IMR-90 (cell line): Measurements from ENCODE around the gene MRGPRF. TPM values are rescaled to one million over a fixed set of nuclear protein-coding genes. Genes with fewer than 3 reads are reported as not detected.

Source experiments
- ATAC-seq: fragments of 200-7000 bp; cut with Tn5 transposase; 2 replicates; pipeline ENCODE4 v1.9.1; 2020; ENCODE audit warnings: low read depth, mild to moderate bottlenecking, moderate library complexity
- BruUV-seq: library from RNA; stranded (reverse); fragments of 400-500 nt; replicated peaks from 2 replicates; lab custom pipeline; 2021; lab: Mats Ljungman, UMichigan
- CTCF ChIA-PET: fragments of 300-600 bp; formaldehyde crosslinking; extraction: SDS; loops from one replicate; lab custom pipeline; 2021; ENCODE audit warnings: antibody characterized with exemption; lab: Yijun Ruan, JAX
- POLR2A ChIA-PET: fragments of 300-600 bp; sonication (Branson Sonifier 250); formaldehyde crosslinking; loops from one replicate; lab custom pipeline; 2022; ENCODE audit warnings: antibody characterized with exemption; ENCODE audit not compliant: unreplicated experiment; lab: Charles Lee
- DNase-seq: peaks from one replicate; pipeline ENCODE4 v3.0.0; 2013
- H2AFZ ChIP-seq: replicated peaks from 2 replicates; pipeline ENCODE3; 2013; ENCODE audit warnings: low read length, mild to moderate bottlenecking; ENCODE audit not compliant: poor library complexity
- H2AK5ac ChIP-seq: 2 replicates; pipeline ENCODE4 v1.6.1; 2013; ENCODE audit warnings: low read depth, low read length, inconsistent platforms
- H2AK9ac ChIP-seq: replicated peaks from 2 replicates; pipeline ENCODE3; 2013; ENCODE audit warnings: mild to moderate bottlenecking, low read depth, low read length, moderate library complexity; ENCODE audit not compliant: poor library complexity
- H2BK120ac ChIP-seq: 2 replicates; pipeline ENCODE4 v1.6.1; 2013; ENCODE audit warnings: low read depth, low read length, inconsistent platforms
- H2BK15ac ChIP-seq: 3 replicates; pipeline ENCODE4 v1.6.1; 2013; ENCODE audit warnings: low read depth, low read length, inconsistent platforms
- H2BK20ac ChIP-seq: 2 replicates; pipeline ENCODE4 v1.6.1; 2013; ENCODE audit warnings: low read depth, mild to moderate bottlenecking, inconsistent platforms, low read length, moderate library complexity
- H2BK5ac ChIP-seq: 2 replicates; pipeline ENCODE4 v1.6.1; 2013; ENCODE audit warnings: mild to moderate bottlenecking, low read depth, low read length, inconsistent platforms; ENCODE audit not compliant: poor library complexity, severe bottlenecking
- H3K14ac ChIP-seq: replicated peaks from 2 replicates; pipeline ENCODE4 v1.6.1; 2013; ENCODE audit warnings: low read depth, low read length, inconsistent platforms
- H3K18ac ChIP-seq: 2 replicates; pipeline ENCODE4 v1.6.1; 2013; ENCODE audit warnings: low read depth, low read length, control low read depth
- H3K23ac ChIP-seq: 2 replicates; pipeline ENCODE4 v1.6.1; 2013; ENCODE audit warnings: low read depth, low read length, inconsistent platforms
- H3K27ac ChIP-seq: 2 replicates; pipeline ENCODE4 v1.5.1; 2013; ENCODE audit warnings: mild to moderate bottlenecking, control low read depth, low read length; ENCODE audit not compliant: insufficient read depth
- H3K27me3 ChIP-seq: 2 replicates; pipeline ENCODE4 v1.6.1; 2013; ENCODE audit warnings: low read length; ENCODE audit not compliant: control insufficient read depth, insufficient read depth
- H3K36me3 ChIP-seq: 2 replicates; pipeline ENCODE4 v1.6.1; 2013; ENCODE audit warnings: low read length, mixed read lengths; ENCODE audit not compliant: control insufficient read depth, insufficient read depth
- H3K4ac ChIP-seq: 2 replicates; pipeline ENCODE4 v1.6.1; 2013; ENCODE audit warnings: low read depth, low read length, inconsistent platforms
- H3K4me1 ChIP-seq: 2 replicates; pipeline ENCODE4 v1.6.1; 2013; ENCODE audit warnings: low read length, mixed read lengths; ENCODE audit not compliant: control insufficient read depth, insufficient read depth
- H3K4me2 ChIP-seq: 2 replicates; pipeline ENCODE4 v1.6.1; 2013; ENCODE audit warnings: low read depth, mild to moderate bottlenecking, control low read depth, low read length, moderate library complexity
- H3K4me3 ChIP-seq: 2 replicates; pipeline ENCODE4 v1.5.1; 2013; ENCODE audit warnings: low read depth, mild to moderate bottlenecking, control low read depth, low read length, moderate library complexity; ENCODE audit not compliant: insufficient read depth
- H3K56ac ChIP-seq: 2 replicates; pipeline ENCODE4 v1.6.1; 2013; ENCODE audit warnings: low read length, inconsistent platforms; ENCODE audit not compliant: insufficient read depth; ENCODE audit errors: extremely low read depth
- H3K79me1 ChIP-seq, 2 experiments: 2 replicates each; pipeline ENCODE4 v1.6.1; 2013; ENCODE audit warnings: low read length in 2 of 2, inconsistent platforms in 1 of 2, low read depth in 1 of 2
- H3K9ac ChIP-seq: 2 replicates; pipeline ENCODE4 v1.6.1; 2013; ENCODE audit warnings: low read depth, low read length, control low read depth
- H3K9me1 ChIP-seq: 2 replicates; pipeline ENCODE4 v1.6.1; 2013; ENCODE audit warnings: low read length, inconsistent platforms; ENCODE audit not compliant: insufficient read depth
- H3K9me3 ChIP-seq: 2 replicates; pipeline ENCODE4 v1.6.1; 2013; ENCODE audit warnings: low read length; ENCODE audit not compliant: control insufficient read depth, insufficient read depth
- H4K20me1 ChIP-seq: 2 replicates; pipeline ENCODE4 v1.6.1; 2013; ENCODE audit warnings: low read length, inconsistent platforms; ENCODE audit not compliant: insufficient read depth
- H4K5ac ChIP-seq: 2 replicates; pipeline ENCODE4 v1.6.1; 2013; ENCODE audit warnings: mild to moderate bottlenecking, low read depth, low read length, control low read depth
- H4K8ac ChIP-seq, 2 experiments: 2 replicates each; pipeline ENCODE4 v1.6.1; 2013; ENCODE audit warnings: low read depth in 2 of 2, low read length in 2 of 2, control low read depth in 1 of 2, inconsistent platforms in 1 of 2
- H4K91ac ChIP-seq: 2 replicates; pipeline ENCODE4 v1.6.1; 2013; ENCODE audit warnings: low read depth, low read length, inconsistent platforms; ENCODE audit not compliant: insufficient read depth
- RAD21 ChIP-seq: IDR thresholded peaks from 2 replicates; pipeline ENCODE4 v1.6.1; 2012; ENCODE audit warnings: low read length, improper control_type of control experiment
- RFX5 ChIP-seq: IDR thresholded peaks from 2 replicates; pipeline ENCODE4 v1.8.0; 2012; ENCODE audit warnings: low read depth, mild to moderate bottlenecking, low read length, moderate library complexity
- WGBS, 2 experiments: methylation state at CpG; one replicate each; pipeline versions ENCODE4 v1.1.5 to v1.1.7; 2013; ENCODE audit warnings: missing lambda C conversion rate in 2 of 2; ENCODE audit not compliant: insufficient read length in 1 of 2; ENCODE audit errors: extremely low coverage in 2 of 2; 5-methylcytosine and 5-hydroxymethylcytosine counted together
- dilution Hi-C: fragments of 300-500 bp; cut with HindIII; formaldehyde crosslinking; loops from one replicate; pipeline ENCODE4 v1.14.3; 2018; ENCODE audit warnings: low sequenced_read_pairs; ENCODE audit not compliant: unreplicated experiment
- in situ Hi-C: fragments of 300-500 bp; cut with MboI; formaldehyde crosslinking; loops from 3 replicates; pipeline ENCODE4 v1.14.3; 2019; ENCODE audit warnings: low sequenced_read_pairs, inconsistent platforms, mixed read lengths
- intact Hi-C: fragments of 100-400 bp; cut with micrococcal nuclease; formaldehyde crosslinking; loops from 2 replicates; pipeline ENCODE4 v1.10.0; 2022
- polyA plus RNA-seq, 3 experiments: library from polyadenylated mRNA; depleted of rRNA; stranded (reverse); fragments of >200 nt; gene quantifications; 2 replicates each; pipeline ENCODE4 v1.2.3, GENCODE V29; 2012; ENCODE audit warnings: low replicate concordance in 1 of 3
- total RNA-seq: library from RNA; depleted of rRNA; stranded (reverse); fragments of >200 nt; gene quantifications from 2 replicates; pipeline ENCODE4 v1.2.3, GENCODE V29; 2012
- TF ChIP-seq, protein P1 (sequence below): conservative IDR thresholded peaks from 2 replicates; pipeline ENCODE4 v1.5.1; 2012; ENCODE audit warnings: mild to moderate bottlenecking, low read depth, low read length, improper control_type of control experiment

The MRGPRF gene
- total and polyA plus RNA-seq, 2 of the 4 experiments (the other 2 are of a cell fraction): 6.3 to 28.8 TPM

- Histone ChIP-seq H4K20me1 (no peaks in the 10 kb centered on the region), H4K91ac (no peak overlapping the region), H4K8ac (no peak overlapping the region), H3K27ac (no peak overlapping the region), H2AK5ac (no peak overlapping the region), H3K4ac (no peak overlapping the region), H3K9ac (no peak overlapping the region), H2BK120ac (no peak overlapping the region), H3K56ac (no peak overlapping the region), H3K27me3 (peaks cover 58% of the 10 kb centered on the region), H3K4me1 (no peaks in the 10 kb centered on the region), H2AFZ (no peak overlapping the region), H3K4me2 (no peak overlapping the region), H4K5ac (no peak overlapping the region), H2BK15ac (no peak overlapping the region), H3K36me3 (no peaks in the 10 kb centered on the region), H3K23ac (no peak overlapping the region), H3K14ac (no peak overlapping the region), H3K4me3 (no peak overlapping the region), H2BK5ac (no peak overlapping the region), H2AK9ac (no peak overlapping the region), H3K9me1 (no peaks in the 10 kb centered on the region), H3K9me3 (peaks cover 4% of the 10 kb centered on the region; the same call in 1 of the 2 replicates), H3K79me1 (no peaks in the 10 kb centered on the region), H2BK20ac (no peak overlapping the region), H3K18ac (no peak overlapping the region)
- CTCF ChIA-PET: no interaction called here
- BruUV-seq: no TSS peak
- intact Hi-C loops (no loop called here), in situ Hi-C loops (no loop called here), dilution Hi-C loops (no loop called here)
- no peak for DNase-seq
- POLR2A ChIA-PET: no interaction called here
- ATAC-seq: peak; percentile 40; the same call in 1 of the 2 replicates
- TF ChIP-seq RFX5 (no peak), RAD21 (peak; percentile 31; the same call in 1 of the 2 replicates)
- TF ChIP-seq, protein P1, sequence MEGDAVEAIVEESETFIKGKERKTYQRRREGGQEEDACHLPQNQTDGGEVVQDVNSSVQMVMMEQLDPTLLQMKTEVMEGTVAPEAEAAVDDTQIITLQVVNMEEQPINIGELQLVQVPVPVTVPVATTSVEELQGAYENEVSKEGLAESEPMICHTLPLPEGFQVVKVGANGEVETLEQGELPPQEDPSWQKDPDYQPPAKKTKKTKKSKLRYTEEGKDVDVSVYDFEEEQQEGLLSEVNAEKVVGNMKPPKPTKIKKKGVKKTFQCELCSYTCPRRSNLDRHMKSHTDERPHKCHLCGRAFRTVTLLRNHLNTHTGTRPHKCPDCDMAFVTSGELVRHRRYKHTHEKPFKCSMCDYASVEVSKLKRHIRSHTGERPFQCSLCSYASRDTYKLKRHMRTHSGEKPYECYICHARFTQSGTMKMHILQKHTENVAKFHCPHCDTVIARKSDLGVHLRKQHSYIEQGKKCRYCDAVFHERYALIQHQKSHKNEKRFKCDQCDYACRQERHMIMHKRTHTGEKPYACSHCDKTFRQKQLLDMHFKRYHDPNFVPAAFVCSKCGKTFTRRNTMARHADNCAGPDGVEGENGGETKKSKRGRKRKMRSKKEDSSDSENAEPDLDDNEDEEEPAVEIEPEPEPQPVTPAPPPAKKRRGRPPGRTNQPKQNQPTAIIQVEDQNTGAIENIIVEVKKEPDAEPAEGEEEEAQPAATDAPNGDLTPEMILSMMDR: peak; percentile 15; the same call in 1 of the 2 replicates
- WGBS, 2 experiments: 43% methylated on average over 7 of the region's 29 CpGs; no CpG with 5 or more reads in 1 of the 2 experiments
Observed at GRCh38 chr11:68968306-68969250, 44.5 kb downstream of the MRGPRF start.
